ENCODE results near the gene FSD2. TPM values are rescaled to one million over a fixed set of nuclear protein-coding genes. Genes with fewer than 3 reads are reported as not detected.

The FSD2 gene
- total RNA-seq, 4 donors from 2014 or later: not detected

- in situ Hi-C loops (cut with MboI; ENCODE audit: low pct_ligation_motif_present in 1 of 4, low pct_unique_long_range_greater_than_20kb in 1 of 4, low sequenced_read_pairs in 3 of 4): loop anchor here in 1 of 4 donors (25.0 kb wide), 1 partner anchor 164 kb away; the partner anchor contains the start of gene C15orf40
- DNase-seq: no peak
- TF ChIP-seq POLR2A (IDR thresholded peaks at IDR 0.05): no peak
- no peaks in the 10 kb centered on the region for H3K27me3 ChIP-seq
- no peaks in the 10 kb centered on the region for H3K9me3 ChIP-seq
- H3K4me1 ChIP-seq: peaks cover 0 to 11% (median 4%) of the 10 kb centered on the region in 4 donors
- intact Hi-C loops (cut with DNase I; ENCODE audit: low total_unique reads): no loop called here
- no peak overlapping the region for H3K4me3 ChIP-seq
- no peak overlapping the region for H3K27ac ChIP-seq
- no peaks in the 10 kb centered on the region for H3K36me3 ChIP-seq
- 83 to 100% methylated on average over 1 to 9 of the region's 9 CpGs for whole genome bisulfite sequencing, 2 donors (ENCODE audit: low coverage in 1 of 2)
These were observed 42.5 kb upstream of the FSD2 start for GRCh38 chr15:82848241-82848993.

DNA sequence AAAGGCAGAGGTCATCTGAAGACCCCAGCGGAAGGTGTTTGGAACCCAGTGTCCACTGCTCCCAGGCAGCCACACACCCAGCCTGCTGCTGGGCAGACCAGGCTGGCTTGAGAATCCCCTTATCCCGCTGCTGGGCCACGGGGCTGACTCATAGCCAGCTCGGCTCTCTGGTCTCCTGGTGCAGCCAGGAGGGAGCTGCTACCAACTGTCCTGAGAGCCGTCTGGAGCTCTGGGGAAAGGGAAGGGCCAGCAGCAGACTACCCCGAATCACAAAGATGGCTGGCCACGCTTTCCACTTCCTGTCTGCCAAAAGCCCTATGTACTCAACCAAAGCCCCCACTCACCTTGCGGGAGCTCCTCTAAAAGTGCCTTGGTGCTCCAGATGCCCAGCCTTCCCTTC, 41.8 kb upstream of the FSD2 start:
- in situ Hi-C loops (cut with MboI; ENCODE audit: low pct_ligation_motif_present in 1 of 4, low pct_unique_long_range_greater_than_20kb in 1 of 4, low sequenced_read_pairs in 3 of 4) (loop anchor here in 1 of 4 donors (25.0 kb wide), 1 partner anchor 165 kb away; the partner anchor contains the start of gene C15orf40), intact Hi-C loops (cut with DNase I; ENCODE audit: low total_unique reads) (no loop called here)
- no peak overlapping the region for H3K27ac ChIP-seq

GRCh38 chr15:82846621-82847020, 40.8 kb upstream of the FSD2 start:
- Histone ChIP-seq H3K36me3 (no peaks in the 10 kb centered on the region), H3K9me3 (no peaks in the 10 kb centered on the region), H3K27ac (no peak overlapping the region), H3K4me3 (no peak overlapping the region), H3K4me1 (peaks cover 0 to 11% (median 4%) of the 10 kb centered on the region in 4 donors), H3K27me3 (no peaks in the 10 kb centered on the region)
- no peak for DNase-seq
- 76% methylated on average over 4 of the region's 4 CpGs; no CpG with 5 or more reads in 1 of the 2 donors for WGBS, 2 donors (ENCODE audit: low coverage in 1 of 2)
- in situ Hi-C loops (cut with MboI; ENCODE audit: low pct_ligation_motif_present in 1 of 4, low pct_unique_long_range_greater_than_20kb in 1 of 4, low sequenced_read_pairs in 3 of 4): loop anchor here in 1 of 4 donors (25.0 kb wide), 1 partner anchor 166 kb away; the partner anchor contains the start of gene C15orf40
- intact Hi-C loops (cut with DNase I; ENCODE audit: low total_unique reads): no loop called here
- no peak for TF ChIP-seq POLR2AphosphoS5 (IDR thresholded peaks at IDR 0.05)
- no peak for TF ChIP-seq EP300 (IDR thresholded peaks at IDR 0.05; ENCODE audit: low read depth)
- TF ChIP-seq, protein P1, sequence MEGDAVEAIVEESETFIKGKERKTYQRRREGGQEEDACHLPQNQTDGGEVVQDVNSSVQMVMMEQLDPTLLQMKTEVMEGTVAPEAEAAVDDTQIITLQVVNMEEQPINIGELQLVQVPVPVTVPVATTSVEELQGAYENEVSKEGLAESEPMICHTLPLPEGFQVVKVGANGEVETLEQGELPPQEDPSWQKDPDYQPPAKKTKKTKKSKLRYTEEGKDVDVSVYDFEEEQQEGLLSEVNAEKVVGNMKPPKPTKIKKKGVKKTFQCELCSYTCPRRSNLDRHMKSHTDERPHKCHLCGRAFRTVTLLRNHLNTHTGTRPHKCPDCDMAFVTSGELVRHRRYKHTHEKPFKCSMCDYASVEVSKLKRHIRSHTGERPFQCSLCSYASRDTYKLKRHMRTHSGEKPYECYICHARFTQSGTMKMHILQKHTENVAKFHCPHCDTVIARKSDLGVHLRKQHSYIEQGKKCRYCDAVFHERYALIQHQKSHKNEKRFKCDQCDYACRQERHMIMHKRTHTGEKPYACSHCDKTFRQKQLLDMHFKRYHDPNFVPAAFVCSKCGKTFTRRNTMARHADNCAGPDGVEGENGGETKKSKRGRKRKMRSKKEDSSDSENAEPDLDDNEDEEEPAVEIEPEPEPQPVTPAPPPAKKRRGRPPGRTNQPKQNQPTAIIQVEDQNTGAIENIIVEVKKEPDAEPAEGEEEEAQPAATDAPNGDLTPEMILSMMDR (IDR thresholded peaks at IDR 0.05): no peak
- no peak for TF ChIP-seq POLR2A (IDR thresholded peaks at IDR 0.05)

More for the DNA sequence above, 41.8 kb upstream of the FSD2 start:
- H3K36me3 ChIP-seq: no peaks in the 10 kb centered on the region
- H3K4me3 ChIP-seq: no peak overlapping the region
- H3K9me3 ChIP-seq: no peaks in the 10 kb centered on the region
- WGBS, 2 donors (ENCODE audit: low coverage in 1 of 2): 76% methylated on average over 7 of the region's 8 CpGs; no CpG with 5 or more reads in 1 of the 2 donors
- H3K4me1 ChIP-seq: peaks cover 0 to 11% (median 4%) of the 10 kb centered on the region in 4 donors
- no peaks in the 10 kb centered on the region for H3K27me3 ChIP-seq
- DNase-seq: no peak
- TF ChIP-seq POLR2AphosphoS5 (IDR thresholded peaks at IDR 0.05) (no peak), POLR2A (IDR thresholded peaks at IDR 0.05) (no peak), EP300 (IDR thresholded peaks at IDR 0.05; ENCODE audit: low read depth) (no peak)
- TF ChIP-seq, protein P1 (IDR thresholded peaks at IDR 0.05): no peak

DNA sequence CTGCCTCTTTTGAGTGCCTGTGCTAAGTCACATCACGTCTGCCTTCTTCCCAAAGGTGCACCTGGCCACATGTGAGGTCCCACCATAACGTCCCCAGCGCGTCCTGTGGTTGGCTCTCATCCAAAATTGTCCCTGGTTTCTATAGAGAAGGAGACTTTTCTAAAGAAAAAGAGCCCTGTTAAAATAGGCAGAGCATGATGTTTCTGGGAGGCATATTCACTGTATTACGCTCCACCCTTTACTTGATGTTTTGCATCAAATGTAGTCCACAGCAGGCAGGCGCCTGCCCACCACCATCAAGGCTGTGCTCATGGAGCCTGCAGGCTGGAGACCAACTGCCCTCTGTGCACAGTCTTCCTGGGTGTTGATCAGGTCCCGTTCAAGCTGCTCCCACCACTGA, 39.8 kb upstream of the FSD2 start:
- intact Hi-C loops (cut with DNase I; ENCODE audit: low total_unique reads) (no loop called here), in situ Hi-C loops (cut with MboI; ENCODE audit: low pct_ligation_motif_present in 1 of 4, low pct_unique_long_range_greater_than_20kb in 1 of 4, low sequenced_read_pairs in 3 of 4) (loop anchor here in 1 of 4 donors (25.0 kb wide), 1 partner anchor 167 kb away; the partner anchor contains the start of gene C15orf40)
- Histone ChIP-seq H3K36me3 (no peaks in the 10 kb centered on the region), H3K9me3 (no peaks in the 10 kb centered on the region), H3K4me3 (no peak overlapping the region), H3K4me1 (peaks cover 0 to 11% (median 4%) of the 10 kb centered on the region in 4 donors), H3K27ac (no peak overlapping the region), H3K27me3 (no peaks in the 10 kb centered on the region)
- TF ChIP-seq EP300 (IDR thresholded peaks at IDR 0.05; ENCODE audit: low read depth): no peak
- TF ChIP-seq, protein P1 (IDR thresholded peaks at IDR 0.05): no peak
- no peak for TF ChIP-seq POLR2AphosphoS5 (IDR thresholded peaks at IDR 0.05)
- TF ChIP-seq POLR2A (IDR thresholded peaks at IDR 0.05): no peak
- 73% methylated on average over 7 of the region's 7 CpGs; no CpG with 5 or more reads in 1 of the 2 donors for WGBS, 2 donors (ENCODE audit: low coverage in 1 of 2)
- no peak for DNase-seq

Data from transverse colon (tissue), 4 donors.